Gastroesophageal sphincter (tissue), 4 donors: Measurements from ENCODE around the gene ICOSLG. TPM values are rescaled to one million over a fixed set of nuclear protein-coding genes. Genes with fewer than 3 reads are reported as not detected.
"Not testable (repeated sequence)": the region's sequence is repeated elsewhere in the genome, so short reads cannot be mapped to it uniquely, and the experiment has no call there.

ENCODE experiments used
- ATAC-seq: fragments of 150-250 bp; one replicate; pipeline ENCODE4 v1.9.1; 2016; ENCODE audit warnings: mild to moderate bottlenecking, moderate library complexity
- H3K27ac ChIP-seq, 4 donors: fragments of 200-600 bp; sonication (generic) in 3 of 4; 1 replicate in 3 of 4; 2 replicates in 1 of 4; pipeline ENCODE4 v1.5.1; 2016 to 2019
- H3K27me3 ChIP-seq: fragments of 200-600 bp; sonication (generic); one replicate; pipeline ENCODE4 v1.5.1; 2019
- H3K36me3 ChIP-seq, 2 donors: fragments of 200-600 bp; sonication (generic); one replicate each; pipeline ENCODE4 v1.5.1; 2019; ENCODE audit warnings: control low read depth in 1 of 2
- H3K4me1 ChIP-seq, 3 donors: fragments of 200-600 bp; sonication (generic); 1 replicate in 2 of 3; 2 replicates in 1 of 3; pipeline ENCODE4 v1.5.1; 2016 to 2019; ENCODE audit warnings: control low read depth in 2 of 3
- H3K4me3 ChIP-seq, 2 donors: fragments of 200-600 bp; sonication (generic); one replicate each; pipeline ENCODE4 v1.5.1; 2019; ENCODE audit warnings: mild to moderate bottlenecking in 1 of 2, moderate library complexity in 1 of 2
- H3K9me3 ChIP-seq, 3 donors: fragments of 200-600 bp; sonication (generic); one replicate each; pipeline ENCODE4 v1.5.1; 2017 to 2019; ENCODE audit warnings: control low read depth in 2 of 3
- EP300 ChIP-seq: sonication (generic); formaldehyde crosslinking; IDR thresholded peaks from one replicate; pipeline ENCODE4 v1.6.1; 2017; ENCODE audit warnings: antibody characterized with exemption, mild to moderate bottlenecking
- POLR2A ChIP-seq, 2 donors: fragments of 450-650 bp; IDR thresholded peaks; one replicate each; pipeline ENCODE4 v1.6.1; 2017; ENCODE audit warnings: antibody characterized with exemption in 2 of 2, mild to moderate bottlenecking in 2 of 2, moderate library complexity in 1 of 2
- POLR2AphosphoS5 ChIP-seq: sonication (generic); formaldehyde crosslinking; IDR thresholded peaks from one replicate; pipeline ENCODE4 v1.6.1; 2017; ENCODE audit warnings: antibody characterized with exemption
- WGBS, 2 donors: methylation state at CpG; one replicate each; pipeline ENCODE4 v1.1.5; 2018; ENCODE audit warnings: low coverage in 1 of 2; 5-methylcytosine and 5-hydroxymethylcytosine counted together
- total RNA-seq, 4 donors: library from RNA; depleted of rRNA; stranded (reverse); fragments of >200 nt; gene quantifications; one replicate each; pipeline ENCODE4 v1.1.0, GENCODE V29; 2016
- TF ChIP-seq, protein P1 (sequence below), 4 experiments: fragments of 200-600 bp in 2 of 4; fragments of 450-650 bp in 2 of 4; sonication (generic) in 1 of 4; IDR thresholded peaks; one replicate each; pipeline ENCODE4 v1.5.1; 2017 to 2019; ENCODE audit warnings: antibody characterized with exemption in 4 of 4, mild to moderate bottlenecking in 2 of 4, moderate library complexity in 2 of 4

Gene ICOSLG
- total RNA-seq, 4 donors from 2014 or later: 0.40 to 1.9 (median 0.80) TPM

DNA sequence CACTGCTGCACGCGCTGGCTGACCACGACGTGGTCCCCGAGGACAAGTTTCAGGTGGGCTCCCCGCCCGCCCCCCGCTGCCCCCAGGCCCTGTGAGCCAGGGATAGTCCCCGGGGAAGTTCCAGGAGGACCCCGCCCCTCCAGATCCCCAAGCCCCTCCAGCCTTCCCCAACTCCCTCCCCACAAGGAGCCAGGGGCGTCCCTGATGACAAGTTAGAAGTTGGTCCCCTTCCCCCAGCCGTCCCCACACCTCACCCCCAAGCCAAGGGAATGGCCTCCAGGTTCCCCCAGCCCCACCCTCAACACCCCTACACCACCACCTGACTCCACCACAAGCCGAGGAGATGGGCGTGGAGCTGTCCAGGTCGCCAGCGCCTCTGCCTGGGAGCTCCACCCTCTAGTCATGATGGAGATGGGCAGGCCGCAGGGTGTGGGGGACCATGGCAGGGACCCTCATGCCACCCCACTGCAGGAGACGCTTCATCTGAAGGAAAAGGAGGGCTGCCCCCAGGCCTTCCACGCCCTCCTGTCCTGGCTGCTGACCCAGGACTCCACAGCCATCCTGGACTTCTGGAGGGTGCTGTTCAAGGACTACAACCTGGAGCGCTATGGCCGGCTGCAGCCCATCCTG is 45.5 kb upstream of the ICOSLG start:
- Histone ChIP-seq H3K27me3 (peaks cover 61% of the 10 kb centered on the region), H3K4me3 (peak overlapping the region in 1 of 2 donors; percentile 34), H3K36me3 (no peaks in the 10 kb centered on the region), H3K27ac (no peak overlapping the region), H3K4me1 (peaks cover 0 to 11% (median 0%) of the 10 kb centered on the region in 3 donors), H3K9me3 (no peaks in the 10 kb centered on the region)
- TF ChIP-seq POLR2AphosphoS5: no peak
- TF ChIP-seq EP300: no peak
- TF ChIP-seq, protein P1, sequence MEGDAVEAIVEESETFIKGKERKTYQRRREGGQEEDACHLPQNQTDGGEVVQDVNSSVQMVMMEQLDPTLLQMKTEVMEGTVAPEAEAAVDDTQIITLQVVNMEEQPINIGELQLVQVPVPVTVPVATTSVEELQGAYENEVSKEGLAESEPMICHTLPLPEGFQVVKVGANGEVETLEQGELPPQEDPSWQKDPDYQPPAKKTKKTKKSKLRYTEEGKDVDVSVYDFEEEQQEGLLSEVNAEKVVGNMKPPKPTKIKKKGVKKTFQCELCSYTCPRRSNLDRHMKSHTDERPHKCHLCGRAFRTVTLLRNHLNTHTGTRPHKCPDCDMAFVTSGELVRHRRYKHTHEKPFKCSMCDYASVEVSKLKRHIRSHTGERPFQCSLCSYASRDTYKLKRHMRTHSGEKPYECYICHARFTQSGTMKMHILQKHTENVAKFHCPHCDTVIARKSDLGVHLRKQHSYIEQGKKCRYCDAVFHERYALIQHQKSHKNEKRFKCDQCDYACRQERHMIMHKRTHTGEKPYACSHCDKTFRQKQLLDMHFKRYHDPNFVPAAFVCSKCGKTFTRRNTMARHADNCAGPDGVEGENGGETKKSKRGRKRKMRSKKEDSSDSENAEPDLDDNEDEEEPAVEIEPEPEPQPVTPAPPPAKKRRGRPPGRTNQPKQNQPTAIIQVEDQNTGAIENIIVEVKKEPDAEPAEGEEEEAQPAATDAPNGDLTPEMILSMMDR (IDR thresholded peaks at IDR 0.05): no peak
- no peak for TF ChIP-seq POLR2A (IDR thresholded peaks at IDR 0.05)
- ATAC-seq: no peak
- WGBS, 2 donors: no CpG with 5 or more reads among the region's 21 CpGs

DNA sequence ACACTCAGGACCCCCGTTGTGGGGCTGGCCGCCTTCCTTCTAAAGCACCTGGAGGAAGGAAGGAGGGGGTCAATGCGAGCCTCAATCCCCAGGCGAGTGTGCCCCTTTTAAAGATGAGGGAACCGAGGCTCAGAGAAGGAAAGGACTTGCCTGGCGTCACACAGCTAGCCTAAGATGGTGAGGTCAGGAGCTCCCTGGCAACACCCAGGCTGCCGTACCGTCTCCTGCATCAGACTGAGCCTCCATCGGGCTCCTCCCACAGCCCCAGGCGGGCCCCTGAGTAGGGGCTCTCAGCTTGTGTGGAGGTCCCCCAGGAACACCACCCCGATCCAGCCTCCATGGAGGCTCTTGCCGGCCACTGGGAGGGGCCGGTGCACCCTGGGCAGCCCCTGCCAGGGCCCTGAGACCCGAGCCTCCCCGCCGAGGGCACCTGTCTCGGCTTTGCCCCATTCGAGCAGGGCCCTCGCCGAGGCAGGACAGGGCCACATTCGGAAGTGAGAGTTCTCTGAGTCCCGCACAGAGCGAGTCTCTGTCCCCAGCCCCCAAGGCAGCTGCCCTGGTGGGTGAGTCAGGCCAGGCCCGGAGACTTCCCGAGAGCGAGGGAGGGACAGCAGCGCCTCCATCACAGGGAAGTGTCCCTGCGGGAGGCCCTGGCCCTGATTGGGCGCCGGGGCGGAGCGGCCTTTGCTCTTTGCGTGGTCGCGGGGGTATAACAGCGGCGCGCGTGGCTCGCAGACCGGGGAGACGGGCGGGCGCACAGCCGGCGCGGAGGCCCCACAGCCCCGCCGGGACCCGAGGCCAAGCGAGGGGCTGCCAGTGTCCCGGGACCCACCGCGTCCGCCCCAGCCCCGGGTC is 44.6 kb upstream of the ICOSLG start, which contains the start of gene AIRE:
AIRE (plus strand) TSS at position 739 of the 855 bp plus-strand sequence. CDS start 131 bp downstream, outside the sequence.
- TF ChIP-seq EP300 (no peak), POLR2AphosphoS5 (no peak), POLR2A (IDR thresholded peaks at IDR 0.05) (no peak)
- TF ChIP-seq, protein P1 (IDR thresholded peaks at IDR 0.05): no peak
- Histone ChIP-seq H3K9me3 (no peaks in the 10 kb centered on the region), H3K27me3 (peaks cover 61% of the 10 kb centered on the region), H3K4me1 (peaks cover 0 to 11% (median 0%) of the 10 kb centered on the region in 3 donors), H3K36me3 (no peaks in the 10 kb centered on the region), H3K27ac (no peak within 1 kb of the TSS), H3K4me3 (peak within 1 kb of the TSS in 1 of 2 donors; percentile 34)
- WGBS, 2 donors: 88% methylated on average over 5 of the region's 56 CpGs; no CpG with 5 or more reads in 1 of the 2 donors
- no peak for ATAC-seq

DNA sequence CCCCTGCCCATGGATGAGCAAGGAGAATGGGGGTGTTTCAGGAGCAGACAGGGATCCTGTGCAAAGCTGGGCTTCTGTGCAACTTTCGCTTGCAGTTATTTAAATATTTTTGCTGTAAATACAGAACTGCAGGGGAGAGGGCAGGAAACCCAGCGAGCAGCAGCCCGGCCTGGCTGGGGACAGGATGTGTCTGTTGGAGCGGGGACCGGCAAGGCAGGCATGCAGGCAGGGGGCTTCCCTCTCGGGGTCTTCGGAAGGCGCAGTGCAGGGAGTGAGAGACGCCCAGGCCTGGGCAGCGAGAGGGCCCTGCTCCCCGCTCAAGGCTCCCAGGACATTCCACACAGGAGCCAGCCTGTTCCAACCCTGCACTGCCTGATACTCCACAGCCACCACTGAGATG is 43.2 kb upstream of the ICOSLG start:
- TF ChIP-seq EP300 (no peak), POLR2AphosphoS5 (no peak), POLR2A (IDR thresholded peaks at IDR 0.05) (no peak)
- H3K36me3 ChIP-seq: no peaks in the 10 kb centered on the region
- no peaks in the 10 kb centered on the region for H3K9me3 ChIP-seq
- peaks cover 0 to 11% (median 0%) of the 10 kb centered on the region in 3 donors for H3K4me1 ChIP-seq
- H3K27ac ChIP-seq: no peak overlapping the region
- H3K4me3 ChIP-seq: no peak overlapping the region
- ATAC-seq: no peak
- no CpG with 5 or more reads among the region's 11 CpGs for WGBS, 2 donors
- H3K27me3 ChIP-seq: peaks cover 57% of the 10 kb centered on the region

DNA sequence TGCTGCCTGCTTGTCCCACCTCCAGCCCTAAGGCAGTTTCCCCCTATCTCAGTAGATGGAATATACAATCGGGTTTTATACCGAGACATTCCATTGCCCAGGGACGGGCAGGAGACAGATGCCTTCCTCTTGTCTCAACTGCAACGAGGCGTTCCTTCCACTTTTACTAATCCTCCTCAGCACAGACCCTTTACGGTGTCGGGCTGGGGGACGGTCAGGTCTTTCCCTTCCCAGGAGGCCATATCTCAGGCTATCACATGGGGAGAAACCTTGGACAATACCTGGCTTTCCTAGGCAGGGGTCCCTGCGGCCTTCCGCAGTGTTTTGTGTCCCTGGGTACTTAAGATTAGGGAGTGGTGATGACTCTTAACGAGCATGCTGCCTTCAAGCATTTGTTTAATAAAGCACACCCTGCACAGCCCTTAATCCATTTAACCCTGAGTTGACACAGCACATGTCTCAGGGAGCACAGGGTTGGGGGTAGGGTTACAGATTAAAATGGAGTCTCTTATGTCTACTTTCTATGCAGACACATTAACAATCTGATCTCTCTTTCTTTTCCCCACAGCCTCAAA is 42.6 kb upstream of the ICOSLG start:
- not testable (repeated sequence) for H3K36me3 ChIP-seq, H3K27ac ChIP-seq, H3K9me3 ChIP-seq, H3K4me3 ChIP-seq, ATAC-seq
- peaks cover 0 to 11% (median 0%) of the 10 kb centered on the region in 3 donors for H3K4me1 ChIP-seq
- 46 to 73% methylated on average over 2 to 6 of the region's 11 CpGs for WGBS, 2 donors
- peaks cover 50% of the 10 kb centered on the region for H3K27me3 ChIP-seq

DNA sequence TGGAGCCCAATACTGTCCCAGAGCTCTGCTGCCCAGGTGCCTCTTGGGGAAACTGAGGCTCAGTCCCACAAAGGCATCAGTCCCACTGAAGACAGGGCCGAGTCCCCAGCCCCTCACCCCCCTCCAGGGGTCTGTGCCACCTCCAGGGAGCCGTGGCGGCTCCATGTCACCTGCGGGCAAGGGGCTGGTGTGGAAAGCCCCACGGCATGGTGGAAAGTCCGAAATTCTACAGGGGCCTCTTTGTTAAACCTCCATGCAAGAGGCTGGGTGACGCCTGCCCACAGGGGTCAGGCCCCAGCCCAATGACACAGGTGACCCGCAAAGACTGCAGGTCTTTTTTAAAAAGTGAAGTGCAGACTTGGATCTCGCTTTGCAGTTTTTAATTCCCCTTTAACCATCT is 41.6 kb upstream of the ICOSLG start:
- no peaks in the 10 kb centered on the region for H3K9me3 ChIP-seq
- H3K4me1 ChIP-seq: peaks cover 0 to 11% (median 0%) of the 10 kb centered on the region in 3 donors
- no peak overlapping the region for H3K4me3 ChIP-seq
- WGBS, 2 donors: 71 to 83% methylated on average over 1 to 2 of the region's 9 CpGs
- no peak overlapping the region for H3K27ac ChIP-seq
- no peak for TF ChIP-seq POLR2AphosphoS5
- TF ChIP-seq, protein P1 (IDR thresholded peaks at IDR 0.05): no peak
- TF ChIP-seq POLR2A (IDR thresholded peaks at IDR 0.05): no peak
- no peak for TF ChIP-seq EP300
- H3K27me3 ChIP-seq: peaks cover 41% of the 10 kb centered on the region
- ATAC-seq: no peak
- H3K36me3 ChIP-seq: no peaks in the 10 kb centered on the region
